Fibroblast of pulmonary artery (primary cell): Measurements from ENCODE around the gene ZKSCAN4.
A peak's percentile ranks its signal among the peaks of the same experiment; 100 is the strongest.

ENCODE experiments used
- DNase-seq: peaks from one replicate; pipeline ENCODE4 v3.0.0-alpha.2; 2010; ENCODE audit warnings: low read depth
- H3K4me3 ChIP-seq: replicated peaks from 2 replicates; pipeline ENCODE4 v1.5.1; 2011; ENCODE audit warnings: low read depth, mild to moderate bottlenecking, control low read depth, low read length, moderate library complexity
- CTCF ChIP-seq: IDR thresholded peaks from 2 replicates; pipeline ENCODE4 v1.5.1; 2011; ENCODE audit warnings: mild to moderate bottlenecking, control low read depth, low read length, inconsistent platforms; ENCODE audit errors: missing control alignments

ZKSCAN4 gene

DNA sequence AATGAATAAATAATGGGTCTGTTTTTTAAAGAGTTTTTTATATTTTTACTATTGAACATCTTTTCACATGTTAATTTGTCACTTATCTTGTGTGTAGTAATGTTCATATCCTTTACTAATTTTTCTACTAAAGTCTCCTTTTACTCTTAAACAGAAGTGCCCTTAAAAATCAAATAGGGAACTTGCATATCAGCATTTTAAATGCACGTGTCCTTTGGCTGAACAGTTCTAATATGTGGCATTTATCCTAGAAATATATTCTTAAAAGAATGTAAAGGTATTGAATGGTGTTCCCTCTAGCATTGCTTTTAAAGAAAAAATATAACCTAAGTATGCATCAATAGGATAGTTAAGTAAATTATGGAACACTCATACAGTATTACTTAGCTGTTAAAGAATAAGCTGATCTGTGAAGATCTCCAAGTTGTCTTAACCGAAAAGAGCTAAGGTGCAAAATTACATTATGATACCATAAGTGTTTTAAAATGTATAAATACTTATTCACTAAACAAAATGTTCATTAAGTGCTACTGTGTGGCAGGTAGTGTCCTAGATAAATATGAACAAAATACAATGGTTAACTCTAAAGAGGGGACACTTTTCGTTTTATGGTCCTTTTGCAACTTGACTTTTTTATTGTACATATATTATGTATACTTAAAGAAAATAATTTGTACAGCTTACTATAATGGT lies 28.7 kb upstream of the ZKSCAN4 start:
- TF ChIP-seq CTCF = no peak
- no peak for DNase-seq
- H3K4me3 ChIP-seq = peak overlapping the region; percentile 76

GRCh38 chr6:28277746-28278145 lies 25.7 kb upstream of the ZKSCAN4 start:
- no peak overlapping the region for H3K4me3 ChIP-seq
- no peak for TF ChIP-seq CTCF
- peak; percentile 13 for DNase-seq

DNA sequence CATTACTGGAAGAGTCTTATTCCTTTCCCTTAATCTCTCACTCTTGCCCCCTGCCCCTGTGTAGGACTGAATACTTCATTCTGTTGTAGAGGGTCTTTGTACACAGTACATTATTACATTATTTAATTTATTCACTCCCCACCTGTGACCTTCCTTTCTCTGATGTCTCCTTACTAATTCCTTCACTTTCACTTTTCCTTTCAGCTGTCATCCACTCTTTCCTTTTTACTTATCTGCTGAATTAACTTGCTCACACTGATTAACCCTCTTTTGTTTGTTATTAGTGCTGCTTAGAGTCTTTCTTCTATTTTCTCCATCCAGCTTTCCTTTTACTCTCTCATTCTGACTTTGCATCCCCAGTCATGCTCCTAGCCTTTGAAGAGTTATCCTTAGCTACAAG lies 22.8 kb upstream of the ZKSCAN4 start:
- no peak for DNase-seq
- no peak overlapping the region for H3K4me3 ChIP-seq
- TF ChIP-seq CTCF = no peak

- no peak for TF ChIP-seq CTCF
- no peak overlapping the region for H3K4me3 ChIP-seq
- DNase-seq = peak; percentile 88
Measured at GRCh38 chr6:28269492-28269891, 17.4 kb upstream of the ZKSCAN4 start.

DNA sequence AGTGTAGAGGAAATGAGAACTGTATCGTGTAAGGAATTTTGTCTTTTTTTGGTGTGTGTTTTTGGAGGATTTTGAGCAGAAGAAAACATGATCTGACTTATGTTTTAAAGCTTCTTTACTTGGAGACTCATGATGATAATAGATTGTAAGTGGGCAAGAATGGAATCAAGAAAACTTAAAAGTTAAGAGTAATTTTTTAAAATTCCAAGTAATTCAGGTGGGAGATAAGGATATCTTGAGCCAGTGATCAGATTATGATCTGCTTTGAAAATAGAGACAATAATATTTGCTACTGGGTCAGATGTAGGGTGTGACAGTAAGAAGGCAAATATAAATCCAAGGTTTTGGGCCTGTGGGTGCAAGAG lies 15.6 kb upstream of the ZKSCAN4 start:
- no peak for DNase-seq
- H3K4me3 ChIP-seq = peak overlapping the region; percentile 65
- TF ChIP-seq CTCF = no peak

GRCh38 chr6:28266962-28267694 lies 15.1 kb upstream of the ZKSCAN4 start, which contains the start of gene ZSCAN26:
TSS of gene ZSCAN26 (plus strand) at chr6:28267143. CDS start at chr6:28271920, 4,777 bp downstream.
- no peak for TF ChIP-seq CTCF
- H3K4me3 ChIP-seq = peak within 1 kb of the TSS; percentile 65
- peak; percentile 95 for DNase-seq
